DND-41 (cell line): ENCODE data around the gene ERBB4.

Experiments used
- CTCF ChIP-seq: IDR thresholded peaks from 2 replicates; pipeline ENCODE4 v1.5.1; 2012; ENCODE audit warnings: borderline replicate concordance, low read length, moderate library complexity, mild to moderate bottlenecking; ENCODE audit not compliant: poor library complexity, severe bottlenecking; ENCODE audit errors: extremely low read depth
- EZH2 ChIP-seq: IDR thresholded peaks from 3 replicates; pipeline ENCODE4 v1.6.1; 2012; ENCODE audit warnings: borderline replicate concordance, low read depth, mild to moderate bottlenecking, moderate library complexity, low read length, inconsistent platforms; ENCODE audit not compliant: severe bottlenecking

GRCh38 chr2:212194396-212194795 lies 344.2 kb downstream of the ERBB4 start:
- TF ChIP-seq CTCF (no peak), EZH2 (no peak)
